MM.1S (cell line): ENCODE data around the gene TMEM242.

Experiments
- DNase-seq: peaks from one replicate; pipeline ENCODE4 v3.0.0-alpha.2; 2015
- H2AFZ ChIP-seq: fragments of 300-600 bp; sonication (generic); 2 replicates; pipeline ENCODE4 v1.6.0; 2016; ENCODE audit warnings: antibody characterized with exemption, low read length
- H3F3A ChIP-seq: fragments of 300-600 bp; sonication (generic); 2 replicates; pipeline ENCODE4 v1.6.1; 2016; ENCODE audit warnings: mild to moderate bottlenecking, antibody characterized with exemption, low read length, moderate library complexity, mixed read lengths; ENCODE audit not compliant: insufficient read depth
- H3K27ac ChIP-seq: fragments of 300-600 bp; sonication (generic); 2 replicates; pipeline ENCODE4 v1.5.1; 2016; ENCODE audit warnings: mild to moderate bottlenecking, low read length
- H3K27me3 ChIP-seq: fragments of 300-600 bp; sonication (generic); replicated peaks from 2 replicates; pipeline ENCODE4 v1.6.0; 2016; ENCODE audit warnings: low read length; ENCODE audit not compliant: insufficient read depth
- H3K36me3 ChIP-seq: fragments of 300-600 bp; sonication (generic); replicated peaks from 2 replicates; pipeline ENCODE4 v1.6.1; 2016; ENCODE audit warnings: mild to moderate bottlenecking, low read length, mixed read lengths; ENCODE audit not compliant: insufficient read depth
- H3K4me1 ChIP-seq: fragments of 300-600 bp; sonication (generic); 2 replicates; pipeline ENCODE4 v1.6.1; 2016; ENCODE audit warnings: low read length, mixed read lengths
- H3K4me2 ChIP-seq: fragments of 300-600 bp; sonication (generic); 2 replicates; pipeline ENCODE4 v1.6.0; 2016; ENCODE audit warnings: low read depth, low read length
- H3K4me3 ChIP-seq: fragments of 300-600 bp; sonication (generic); 2 replicates; pipeline ENCODE4 v1.5.1; 2016; ENCODE audit warnings: low read length, mixed read lengths
- H3K79me2 ChIP-seq: fragments of 300-600 bp; sonication (generic); 2 replicates; pipeline ENCODE4 v1.6.1; 2016; ENCODE audit warnings: mixed run types, low read length, mixed read lengths
- H3K9ac ChIP-seq: fragments of 300-600 bp; sonication (generic); 2 replicates; pipeline ENCODE4 v1.6.1; 2016; ENCODE audit warnings: low read length, mixed read lengths
- H3K9me2 ChIP-seq: fragments of 300-600 bp; sonication (generic); replicated peaks from 2 replicates; pipeline ENCODE4 v1.6.1; 2016; ENCODE audit warnings: mild to moderate bottlenecking, low read length, mixed read lengths; ENCODE audit not compliant: insufficient read depth
- H3K9me3 ChIP-seq: fragments of 300-600 bp; sonication (generic); replicated peaks from 2 replicates; pipeline ENCODE4 v1.6.1; 2016; ENCODE audit warnings: mild to moderate bottlenecking, low read length, mixed read lengths; ENCODE audit not compliant: insufficient read depth
- H4K20me1 ChIP-seq: fragments of 300-600 bp; sonication (generic); 2 replicates; pipeline ENCODE4 v1.6.1; 2016; ENCODE audit warnings: mild to moderate bottlenecking, low read length, moderate library complexity, mixed read lengths; ENCODE audit not compliant: insufficient read depth
- EZH2 ChIP-seq: fragments of 300-600 bp; sonication (generic); optimal IDR thresholded peaks from 2 replicates; pipeline ENCODE3; 2017; ENCODE audit warnings: low read depth, mild to moderate bottlenecking, antibody characterized with exemption, low read length, mixed read lengths
- EZH2phosphoT487 ChIP-seq: fragments of 300-600 bp; sonication (generic); IDR thresholded peaks from 2 replicates; pipeline ENCODE4 v1.6.1; 2018; ENCODE audit warnings: antibody characterized with exemption, low read length
- TF ChIP-seq, protein P1 (sequence below): fragments of 300-600 bp; sonication (generic); IDR thresholded peaks from 2 replicates; pipeline ENCODE4 v1.5.1; 2016; ENCODE audit warnings: antibody characterized with exemption, low read length, mixed read lengths

The TMEM242 gene

DNA sequence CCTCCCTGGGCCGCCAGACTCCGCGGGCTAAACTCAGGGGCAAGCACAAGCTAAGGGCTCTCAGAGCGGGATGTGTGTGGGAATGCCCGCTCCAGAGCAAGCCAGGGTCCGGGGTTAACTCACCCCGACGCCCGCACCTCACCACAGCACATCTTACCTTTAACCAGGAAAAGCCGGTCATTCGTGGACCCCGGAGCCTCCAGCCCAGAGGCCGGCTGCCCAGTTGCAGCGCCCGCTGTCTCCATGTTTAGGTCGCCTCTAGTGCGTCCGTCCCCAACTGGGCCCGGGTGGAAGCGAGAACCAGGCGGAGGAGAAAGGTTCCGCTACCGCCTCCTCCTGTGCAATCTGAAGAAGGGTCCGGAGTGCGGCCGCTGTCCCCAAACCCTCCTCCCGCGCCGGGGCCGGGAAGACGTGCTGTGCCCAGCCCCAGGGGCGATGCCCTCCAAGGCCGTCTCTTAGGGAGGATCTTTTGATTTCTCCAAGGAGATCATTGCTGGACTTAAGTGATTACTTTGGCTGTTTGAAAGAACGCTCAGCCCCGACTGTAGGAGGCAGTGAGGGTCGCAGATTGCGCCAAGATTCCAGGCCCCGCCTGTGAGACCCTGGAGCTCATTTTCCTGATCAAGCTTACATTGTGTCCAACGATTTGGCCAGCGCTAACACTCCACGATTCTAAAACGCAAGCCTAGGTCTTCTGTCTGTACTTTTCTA, at the start of gene TMEM242:
Gene TMEM242, minus strand, starts transcription at position 265 of the 711 bp plus-strand sequence. Its CDS starts 20 bp downstream, at position 245.
- Histone ChIP-seq H2AFZ (peak within 1 kb of the TSS; percentile 75), H3K79me2 (peaks cover 4% of the 10 kb centered on the region), H3F3A (peaks cover 6% of the 10 kb centered on the region; the same call in 1 of the 2 replicates), H3K4me3 (peak within 1 kb of the TSS; percentile 72), H3K4me1 (peaks cover 9% of the 10 kb centered on the region), H3K27me3 (0 out of 2 replicates have a peak, but pooled peaks cover 6% of the 10 kb centered on the region), H3K36me3 (no peaks in the 10 kb centered on the region), H3K9ac (peak within 1 kb of the TSS; percentile 68), H3K9me3 (no peaks in the 10 kb centered on the region), H3K9me2 (no peaks in the 10 kb centered on the region), H4K20me1 (no peaks in the 10 kb centered on the region), H3K4me2 (peak within 1 kb of the TSS; percentile 85), H3K27ac (peak within 1 kb of the TSS; percentile 48; the same call in 1 of the 2 replicates)
- TF ChIP-seq, protein P1, sequence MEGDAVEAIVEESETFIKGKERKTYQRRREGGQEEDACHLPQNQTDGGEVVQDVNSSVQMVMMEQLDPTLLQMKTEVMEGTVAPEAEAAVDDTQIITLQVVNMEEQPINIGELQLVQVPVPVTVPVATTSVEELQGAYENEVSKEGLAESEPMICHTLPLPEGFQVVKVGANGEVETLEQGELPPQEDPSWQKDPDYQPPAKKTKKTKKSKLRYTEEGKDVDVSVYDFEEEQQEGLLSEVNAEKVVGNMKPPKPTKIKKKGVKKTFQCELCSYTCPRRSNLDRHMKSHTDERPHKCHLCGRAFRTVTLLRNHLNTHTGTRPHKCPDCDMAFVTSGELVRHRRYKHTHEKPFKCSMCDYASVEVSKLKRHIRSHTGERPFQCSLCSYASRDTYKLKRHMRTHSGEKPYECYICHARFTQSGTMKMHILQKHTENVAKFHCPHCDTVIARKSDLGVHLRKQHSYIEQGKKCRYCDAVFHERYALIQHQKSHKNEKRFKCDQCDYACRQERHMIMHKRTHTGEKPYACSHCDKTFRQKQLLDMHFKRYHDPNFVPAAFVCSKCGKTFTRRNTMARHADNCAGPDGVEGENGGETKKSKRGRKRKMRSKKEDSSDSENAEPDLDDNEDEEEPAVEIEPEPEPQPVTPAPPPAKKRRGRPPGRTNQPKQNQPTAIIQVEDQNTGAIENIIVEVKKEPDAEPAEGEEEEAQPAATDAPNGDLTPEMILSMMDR, result no peak
- no peak for TF ChIP-seq EZH2phosphoT487
- no peak for TF ChIP-seq EZH2
- DNase-seq, result peak; percentile 76

DNA sequence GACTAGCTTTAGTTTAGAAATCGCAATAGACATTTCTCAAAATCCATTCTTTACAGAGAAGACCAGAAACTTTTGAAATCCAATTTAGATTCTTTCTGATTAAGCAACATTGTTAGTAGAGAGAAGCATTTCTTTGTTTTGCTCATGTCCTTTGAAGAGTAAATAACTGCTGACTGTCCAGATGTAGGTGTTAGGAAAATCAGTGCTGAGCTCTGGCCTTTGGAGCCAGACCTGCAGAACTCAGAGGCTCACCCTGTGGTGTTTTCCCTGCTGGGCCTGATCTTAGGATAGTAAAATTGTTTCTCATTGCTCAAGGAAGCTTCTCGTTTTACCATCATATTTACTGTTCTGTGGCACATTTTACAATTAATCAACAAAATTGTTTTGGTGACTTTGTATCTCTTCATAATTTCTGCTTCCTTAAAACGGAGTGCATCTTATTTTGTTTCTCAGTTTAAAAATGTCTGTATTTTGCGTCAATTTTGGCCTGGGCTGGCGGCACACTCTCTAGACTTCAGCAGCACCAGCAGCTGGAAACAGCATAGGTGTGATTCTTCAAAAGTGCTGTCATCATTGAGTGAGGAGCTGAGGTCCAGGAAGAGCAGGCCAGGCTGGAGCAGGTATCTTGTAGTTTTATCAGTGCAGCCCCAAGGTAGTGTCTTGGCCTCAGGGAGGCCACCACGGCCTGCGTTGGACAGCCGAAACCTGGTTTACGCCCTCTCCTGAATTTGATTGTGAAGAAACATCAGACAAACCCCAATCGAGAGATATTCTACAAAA, 49.4 kb upstream of the TMEM242 start:
- TF ChIP-seq EZH2phosphoT487, result no peak
- TF ChIP-seq, protein P1, result no peak
- no peak for TF ChIP-seq EZH2
- Histone ChIP-seq H3F3A (peaks cover 14% of the 10 kb centered on the region), H3K27ac (no peak overlapping the region), H3K4me3 (no peak overlapping the region), H2AFZ (no peak overlapping the region), H3K79me2 (no peaks in the 10 kb centered on the region), H3K9me2 (no peaks in the 10 kb centered on the region), H3K36me3 (no peaks in the 10 kb centered on the region), H3K9me3 (no peaks in the 10 kb centered on the region), H3K9ac (no peak overlapping the region), H4K20me1 (no peaks in the 10 kb centered on the region), H3K27me3 (peaks cover 21% of the 10 kb centered on the region), H3K4me1 (peaks cover 24% of the 10 kb centered on the region), H3K4me2 (no peak overlapping the region)
- no peak for DNase-seq

DNA sequence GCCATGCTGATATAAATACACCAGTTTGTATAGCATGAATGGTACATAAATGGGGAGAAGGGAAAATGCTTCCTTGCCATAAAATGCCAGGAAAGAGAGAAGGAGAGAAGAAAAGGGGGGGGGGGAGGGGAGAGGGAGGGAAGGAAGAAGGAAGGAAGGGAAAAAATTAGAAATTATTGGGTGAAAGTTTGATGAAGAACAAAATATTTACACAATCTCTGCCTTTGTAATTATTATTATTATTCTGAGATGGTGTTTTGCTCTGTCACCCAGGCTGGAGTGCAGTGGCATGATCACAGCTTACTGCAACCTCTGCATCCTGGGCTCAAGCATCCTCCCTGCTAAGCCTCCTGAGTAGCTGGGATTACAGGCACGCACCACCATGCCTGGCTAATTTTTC, 47.4 kb upstream of the TMEM242 start:
- Histone ChIP-seq H4K20me1 (no peaks in the 10 kb centered on the region), H3K9ac (no peak overlapping the region), H3K36me3 (no peaks in the 10 kb centered on the region), H3K4me3 (no peak overlapping the region), H2AFZ (no peak overlapping the region), H3K27me3 (peaks cover 34% of the 10 kb centered on the region), H3K79me2 (no peaks in the 10 kb centered on the region), H3K9me2 (no peaks in the 10 kb centered on the region), H3K27ac (no peak overlapping the region), H3K4me2 (no peak overlapping the region), H3K9me3 (no peaks in the 10 kb centered on the region), H3K4me1 (peaks cover 9% of the 10 kb centered on the region; the same call in 1 of the 2 replicates), H3F3A (peaks cover 7% of the 10 kb centered on the region; the same call in 1 of the 2 replicates)
- TF ChIP-seq EZH2phosphoT487 (no peak), EZH2 (no peak)
- TF ChIP-seq, protein P1, result no peak
- DNase-seq, result no peak
